ENCODE results near the gene C16orf54. TPM values are rescaled to one million over a fixed set of nuclear protein-coding genes. Genes with fewer than 3 reads are reported as not detected.
"Not testable (repeated sequence)": the region's sequence is repeated elsewhere in the genome, so short reads cannot be mapped to it uniquely, and the experiment has no call there.

C16orf54 gene
- polyA plus RNA-seq, 6 donors from 2014 or later, result 1.4 to 70.0 (median 29.5) TPM

- not testable (repeated sequence) for H3K36me3 Mint-ChIP-seq; DNase-seq; H3K9me3 Mint-ChIP-seq; H3K4me3 Mint-ChIP-seq; ATAC-seq (ENCODE audit: low read depth in 2 of 2); H3K27me3 Mint-ChIP-seq
- Mint-ChIP-seq H3K4me1 (peaks cover 9 to 17% (median 9%) of the 10 kb centered on the region in 3 donors), H3K27ac (peak overlapping the region in 1 of 6 donors; percentile 85)
These were observed 37.5 kb upstream of the C16orf54 start for GRCh38 chr16:29783094-29783953.

GRCh38 chr16:29779474-29779873, 33.7 kb upstream of the C16orf54 start:
- peaks cover 0 to 7% (median 4%) of the 10 kb centered on the region in 3 donors for H3K4me1 Mint-ChIP-seq
- ATAC-seq (ENCODE audit: low read depth in 2 of 2), result no peak
- H3K36me3 Mint-ChIP-seq, result no peaks in the 10 kb centered on the region
- no peak overlapping the region for H3K4me3 Mint-ChIP-seq
- peaks cover 0 to 6% (median 4%) of the 10 kb centered on the region in 3 donors for H3K27me3 Mint-ChIP-seq
- peaks cover 0 to 2% (median 0%) of the 10 kb centered on the region in 7 donors for H3K9me3 Mint-ChIP-seq
- DNase-seq, result no peak
- no peak overlapping the region for H3K27ac Mint-ChIP-seq

- H3K36me3 Mint-ChIP-seq, result no peaks in the 10 kb centered on the region
- H3K4me3 Mint-ChIP-seq, result peak within 1 kb of the TSS in 1 of 8 donors; percentile 74
- DNase-seq, result no peak
- peaks cover 0 to 7% (median 1%) of the 10 kb centered on the region in 3 donors for H3K4me1 Mint-ChIP-seq
- no peak for ATAC-seq (ENCODE audit: low read depth in 2 of 2)
- H3K27me3 Mint-ChIP-seq, result peaks cover 0 to 6% (median 4%) of the 10 kb centered on the region in 3 donors
- H3K9me3 Mint-ChIP-seq, result no peaks in the 10 kb centered on the region
- peak within 1 kb of the TSS in 3 of 6 donors; percentile 22 to 83 (median 60) for H3K27ac Mint-ChIP-seq
These were observed 32.0 kb upstream of the C16orf54 start, which contains the start of gene ZG16 for GRCh38 chr16:29777576-29778350. TSS of gene ZG16 (plus strand) at chr16:29778256. CDS start at chr16:29779267, 1,011 bp downstream.

- Mint-ChIP-seq H3K36me3 (no peaks in the 10 kb centered on the region), H3K4me3 (no peak overlapping the region), H3K4me1 (peaks cover 0 to 5% (median 0%) of the 10 kb centered on the region in 3 donors), H3K27ac (no peak overlapping the region), H3K27me3 (peaks cover 0 to 6% (median 2%) of the 10 kb centered on the region in 3 donors), H3K9me3 (no peaks in the 10 kb centered on the region)
- ATAC-seq (ENCODE audit: low read depth in 2 of 2), result no peak
- no peak for DNase-seq
These were observed 30.1 kb upstream of the C16orf54 start for GRCh38 chr16:29775742-29776408.

GRCh38 chr16:29774730-29775129, 28.9 kb upstream of the C16orf54 start:
- H3K9me3 Mint-ChIP-seq, result no peaks in the 10 kb centered on the region
- ATAC-seq (ENCODE audit: low read depth in 2 of 2) (no peak), DNase-seq (no peak)
- H3K4me3 Mint-ChIP-seq, result no peak overlapping the region
- H3K27ac Mint-ChIP-seq, result peak overlapping the region in 1 of 6 donors; percentile 68
- H3K4me1 Mint-ChIP-seq, result peaks cover 0 to 5% (median 4%) of the 10 kb centered on the region in 3 donors
- peaks cover 0 to 6% (median 0%) of the 10 kb centered on the region in 3 donors for H3K27me3 Mint-ChIP-seq
- H3K36me3 Mint-ChIP-seq, result no peaks in the 10 kb centered on the region

- not testable (repeated sequence) for H3K4me3 Mint-ChIP-seq; H3K9me3 Mint-ChIP-seq; H3K27me3 Mint-ChIP-seq; DNase-seq; H3K36me3 Mint-ChIP-seq; H3K4me1 Mint-ChIP-seq; ATAC-seq (ENCODE audit: low read depth in 2 of 2)
- peak overlapping the region in 2 of 6 donors; percentile 69 to 74 for H3K27ac Mint-ChIP-seq
These were observed 26.5 kb upstream of the C16orf54 start for GRCh38 chr16:29772330-29772729.

- DNase-seq, result no peak
- ATAC-seq (ENCODE audit: low read depth in 2 of 2), result no peak
- Mint-ChIP-seq H3K4me3 (no peak overlapping the region), H3K4me1 (peaks cover 5 to 7% (median 6%) of the 10 kb centered on the region in 3 donors), H3K36me3 (no peaks in the 10 kb centered on the region), H3K9me3 (no peaks in the 10 kb centered on the region), H3K27me3 (no peaks in the 10 kb centered on the region), H3K27ac (peak overlapping the region in 2 of 6 donors; percentile 2 to 77)
These were observed 24.6 kb upstream of the C16orf54 start for GRCh38 chr16:29770250-29770929.

GRCh38 chr16:29769507-29769906, 23.7 kb upstream of the C16orf54 start:
- ATAC-seq (ENCODE audit: low read depth in 2 of 2) (no peak), DNase-seq (no peak)
- H3K36me3 Mint-ChIP-seq, result no peaks in the 10 kb centered on the region
- H3K27me3 Mint-ChIP-seq, result no peaks in the 10 kb centered on the region
- H3K4me3 Mint-ChIP-seq, result no peak overlapping the region
- H3K9me3 Mint-ChIP-seq, result no peaks in the 10 kb centered on the region
- H3K27ac Mint-ChIP-seq, result peak overlapping the region in 1 of 6 donors; percentile 47
- peaks cover 3 to 10% (median 8%) of the 10 kb centered on the region in 3 donors for H3K4me1 Mint-ChIP-seq

GRCh38 chr16:29767062-29767461, 21.3 kb upstream of the C16orf54 start:
- no peaks in the 10 kb centered on the region for H3K9me3 Mint-ChIP-seq
- no peaks in the 10 kb centered on the region for H3K27me3 Mint-ChIP-seq
- H3K4me1 Mint-ChIP-seq, result peaks cover 3 to 10% (median 8%) of the 10 kb centered on the region in 3 donors
- DNase-seq (no peak), ATAC-seq (ENCODE audit: low read depth in 2 of 2) (no peak)
- no peak overlapping the region for H3K4me3 Mint-ChIP-seq
- no peak overlapping the region for H3K27ac Mint-ChIP-seq
- no peaks in the 10 kb centered on the region for H3K36me3 Mint-ChIP-seq

GRCh38 chr16:29766571-29766970, 20.8 kb upstream of the C16orf54 start:
- Mint-ChIP-seq H3K9me3 (no peaks in the 10 kb centered on the region), H3K36me3 (no peaks in the 10 kb centered on the region), H3K4me3 (no peak overlapping the region), H3K27me3 (no peaks in the 10 kb centered on the region), H3K27ac (no peak overlapping the region), H3K4me1 (peaks cover 3 to 10% (median 8%) of the 10 kb centered on the region in 3 donors)
- ATAC-seq (ENCODE audit: low read depth in 2 of 2) (no peak), DNase-seq (no peak)

- H3K36me3 Mint-ChIP-seq, result no peaks in the 10 kb centered on the region
- H3K27me3 Mint-ChIP-seq, result no peaks in the 10 kb centered on the region
- no peak for ATAC-seq (ENCODE audit: low read depth in 2 of 2)
- no peaks in the 10 kb centered on the region for H3K9me3 Mint-ChIP-seq
- DNase-seq, result no peak
- H3K4me3 Mint-ChIP-seq, result no peak overlapping the region
- H3K27ac Mint-ChIP-seq, result no peak overlapping the region
- H3K4me1 Mint-ChIP-seq, result peaks cover 3 to 9% (median 8%) of the 10 kb centered on the region in 3 donors
These were observed 19.6 kb upstream of the C16orf54 start for GRCh38 chr16:29765167-29766032.

GRCh38 chr16:29763326-29763725, 17.5 kb upstream of the C16orf54 start:
- H3K4me3 Mint-ChIP-seq, result no peak overlapping the region
- peaks cover 7 to 14% (median 8%) of the 10 kb centered on the region in 3 donors for H3K4me1 Mint-ChIP-seq
- DNase-seq, result no peak
- H3K36me3 Mint-ChIP-seq, result no peaks in the 10 kb centered on the region
- H3K9me3 Mint-ChIP-seq, result no peaks in the 10 kb centered on the region
- no peaks in the 10 kb centered on the region for H3K27me3 Mint-ChIP-seq
- no peak overlapping the region for H3K27ac Mint-ChIP-seq
- no peak for ATAC-seq (ENCODE audit: low read depth in 2 of 2)
